Body of pancreas (tissue), 4 donors: ENCODE results near the gene HECA.

Source experiments
- POLR2A ChIP-seq, 3 donors: fragments of 450-650 bp; IDR thresholded peaks; one replicate each; pipeline ENCODE4 v1.6.1; 2016; ENCODE audit warnings: antibody characterized with exemption in 3 of 3, mild to moderate bottlenecking in 2 of 3
- TF ChIP-seq, protein P1 (sequence below), 7 experiments: fragments of 450-650 bp in 4 of 7; fragments of 200-600 bp in 3 of 7; sonication (generic) in 3 of 7; IDR thresholded peaks; one replicate each; pipeline ENCODE4 v1.5.1; 2016 to 2019; ENCODE audit warnings: antibody characterized with exemption in 7 of 7

DNA sequence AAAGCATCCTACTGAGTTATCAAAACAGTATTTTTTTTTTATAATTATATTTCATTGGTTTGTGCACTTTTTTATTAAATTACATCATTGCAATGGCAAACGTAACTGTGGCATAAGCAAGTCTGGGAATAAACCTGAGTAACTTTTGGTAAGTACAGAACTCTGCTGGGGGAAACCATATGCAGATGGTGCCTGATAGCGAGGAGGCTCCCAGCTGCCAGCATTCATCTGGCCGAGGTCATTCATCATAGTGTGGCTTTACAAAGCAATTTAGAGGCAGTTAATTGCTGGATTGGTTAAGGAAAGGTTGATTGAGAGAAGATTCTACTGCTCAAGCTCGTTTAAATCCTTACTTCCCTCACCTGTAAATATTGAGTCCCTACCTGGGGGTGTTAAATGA lies 52.6 kb downstream of the HECA start:
- TF ChIP-seq, protein P1, sequence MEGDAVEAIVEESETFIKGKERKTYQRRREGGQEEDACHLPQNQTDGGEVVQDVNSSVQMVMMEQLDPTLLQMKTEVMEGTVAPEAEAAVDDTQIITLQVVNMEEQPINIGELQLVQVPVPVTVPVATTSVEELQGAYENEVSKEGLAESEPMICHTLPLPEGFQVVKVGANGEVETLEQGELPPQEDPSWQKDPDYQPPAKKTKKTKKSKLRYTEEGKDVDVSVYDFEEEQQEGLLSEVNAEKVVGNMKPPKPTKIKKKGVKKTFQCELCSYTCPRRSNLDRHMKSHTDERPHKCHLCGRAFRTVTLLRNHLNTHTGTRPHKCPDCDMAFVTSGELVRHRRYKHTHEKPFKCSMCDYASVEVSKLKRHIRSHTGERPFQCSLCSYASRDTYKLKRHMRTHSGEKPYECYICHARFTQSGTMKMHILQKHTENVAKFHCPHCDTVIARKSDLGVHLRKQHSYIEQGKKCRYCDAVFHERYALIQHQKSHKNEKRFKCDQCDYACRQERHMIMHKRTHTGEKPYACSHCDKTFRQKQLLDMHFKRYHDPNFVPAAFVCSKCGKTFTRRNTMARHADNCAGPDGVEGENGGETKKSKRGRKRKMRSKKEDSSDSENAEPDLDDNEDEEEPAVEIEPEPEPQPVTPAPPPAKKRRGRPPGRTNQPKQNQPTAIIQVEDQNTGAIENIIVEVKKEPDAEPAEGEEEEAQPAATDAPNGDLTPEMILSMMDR (IDR thresholded peaks at IDR 0.05) = no peak
- TF ChIP-seq POLR2A (IDR thresholded peaks at IDR 0.05) = no peak
